Right lobe of liver (tissue), 6 donors: ENCODE measurements around the gene ZNF189. TPM values are rescaled to one million over a fixed set of nuclear protein-coding genes. Genes with fewer than 3 reads are reported as not detected.

Experiments
- ATAC-seq, 4 donors: fragments of 200-7000 bp; cut with Tn5 transposase; one replicate each; pipeline ENCODE4 v1.9.1; 2020; ENCODE audit warnings: mild to moderate bottlenecking in 4 of 4, moderate library complexity in 4 of 4
- DNase-seq, 3 donors: peaks; one replicate each; pipeline ENCODE4 v3.0.0-alpha.2; 2020
- H3K27ac ChIP-seq, 3 donors: fragments of 200-600 bp; one replicate each; pipeline ENCODE4 v1.8.0; 2022
- H3K27me3 ChIP-seq, 2 donors: fragments of 200-600 bp; one replicate each; pipeline ENCODE4 v1.8.0; 2022
- H3K36me3 ChIP-seq, 4 donors: fragments of 200-600 bp; sonication (generic) in 1 of 4; one replicate each; pipeline versions ENCODE4 v1.5.1 to v1.8.0; 2017 to 2022; ENCODE audit warnings: control low read depth in 1 of 4
- H3K4me1 ChIP-seq, 4 donors: fragments of 200-600 bp; sonication (generic) in 1 of 4; one replicate each; pipeline versions ENCODE4 v1.5.1 to v1.8.0; 2017 to 2022; ENCODE audit warnings: control low read depth in 1 of 4
- H3K4me3 ChIP-seq, 3 donors: fragments of 200-600 bp; one replicate each; pipeline ENCODE4 v1.8.0; 2022
- H3K9me3 ChIP-seq, 4 donors: fragments of 200-600 bp; sonication (generic) in 1 of 4; one replicate each; pipeline versions ENCODE4 v1.5.1 to v1.8.0; 2017 to 2022; ENCODE audit warnings: control low read depth in 1 of 4
- CTCF ChIP-seq, 4 donors: fragments of 200-600 bp in 3 of 4; fragments of 450-650 bp in 1 of 4; IDR thresholded peaks; one replicate each; pipeline versions ENCODE4 v1.5.1 to v1.8.0; 2016 to 2022; ENCODE audit warnings: antibody characterized with exemption in 4 of 4, mild to moderate bottlenecking in 2 of 4
- POLR2A ChIP-seq: fragments of 450-650 bp; IDR thresholded peaks from one replicate; pipeline ENCODE4 v1.6.1; 2017; ENCODE audit warnings: antibody characterized with exemption, mild to moderate bottlenecking
- WGBS: methylation state at CpG from one replicate; pipeline ENCODE4 v1.1.6; 2018; ENCODE audit warnings: low coverage, low lambda C conversion rate; ENCODE audit not compliant: insufficient coverage; ENCODE audit errors: missing lambda C conversion rate; 5-methylcytosine and 5-hydroxymethylcytosine counted together
- intact Hi-C, 2 donors: fragments of 100-400 bp; cut with DNase I; formaldehyde crosslinking; loops; one replicate each; pipeline versions ENCODE4 v1.11.2 to v1.14.1; 2022
- total RNA-seq, 6 experiments: library from RNA; depleted of rRNA in 2 of 6; stranded (reverse); fragments of >200 nt in 2 of 6; fragmentation: NEBNext Ultra II Directional in 3 of 6; extraction: Animal tissue kit (Norgen Biotek cat#: 25700) in 3 of 6; gene quantifications; one replicate each; pipeline versions ENCODE4 v1.1.0 to v1.2.4, GENCODE V29; 2016 to 2023
- donor health status: DM: no; HTN: yes; CAD: no.
- donor health status: DM: no; HTN: no; CAD: no.
- donor health status: DM: no; HTN: no; CAD: no.
- donor health status: DM: no; HTN: yes; CAD: no.
- donor health status: DM: no; HTN: yes; CAD: no.

Gene ZNF189
- total RNA-seq, 6 experiments from 2014 or later, result 5.7 to 9.7 (median 8.2) TPM

GRCh38 chr9:101429736-101430135 is 31.1 kb downstream of the ZNF189 start:
- 60% methylated on average over 2 of the region's 7 CpGs for WGBS
- intact Hi-C loops, result no loop called here
- Histone ChIP-seq H3K27ac (peak overlapping the region in 2 of 3 donors; percentile 3 to 26), H3K4me3 (no peak overlapping the region), H3K27me3 (no peaks in the 10 kb centered on the region), H3K36me3 (peaks cover 11 to 96% (median 46%) of the 10 kb centered on the region in 4 donors), H3K9me3 (no peaks in the 10 kb centered on the region), H3K4me1 (peaks cover 0 to 67% (median 31%) of the 10 kb centered on the region in 4 donors)
- DNase-seq, result peak in 2 of 3 donors; percentile 55 to 60
- ATAC-seq, result peak in 3 of 4 donors; percentile 0 to 10 (median 4)
- TF ChIP-seq CTCF (IDR thresholded peaks at IDR 0.05) (no peak), POLR2A (no peak)

GRCh38 chr9:101432171-101432570 is 33.5 kb downstream of the ZNF189 start:
- ATAC-seq (no peak), DNase-seq (no peak)
- Histone ChIP-seq H3K9me3 (no peaks in the 10 kb centered on the region), H3K27ac (peak overlapping the region; percentile 84 to 99 (median 95)), H3K4me1 (peaks cover 0 to 53% (median 21%) of the 10 kb centered on the region in 4 donors), H3K4me3 (peak overlapping the region; percentile 35 to 76 (median 67)), H3K27me3 (no peaks in the 10 kb centered on the region), H3K36me3 (peaks cover 6 to 76% (median 34%) of the 10 kb centered on the region in 4 donors)
- no peak for TF ChIP-seq POLR2A
- TF ChIP-seq CTCF (IDR thresholded peaks at IDR 0.05), result no peak
- intact Hi-C loops, result no loop called here

GRCh38 chr9:101432740-101433139 is 34.1 kb downstream of the ZNF189 start:
- Histone ChIP-seq H3K27me3 (no peaks in the 10 kb centered on the region), H3K4me3 (peak overlapping the region; percentile 35 to 76 (median 67)), H3K27ac (peak overlapping the region; percentile 84 to 99 (median 95)), H3K9me3 (no peaks in the 10 kb centered on the region), H3K4me1 (peaks cover 0 to 52% (median 18%) of the 10 kb centered on the region in 4 donors), H3K36me3 (peaks cover 6 to 70% (median 31%) of the 10 kb centered on the region in 4 donors)
- ATAC-seq, result no peak
- no peak for TF ChIP-seq CTCF (IDR thresholded peaks at IDR 0.05)
- DNase-seq, result no peak
- intact Hi-C loops, result no loop called here
- WGBS, result 42% methylated on average over 1 of the region's 1 CpG

- Histone ChIP-seq H3K9me3 (no peaks in the 10 kb centered on the region), H3K36me3 (peaks cover 6 to 65% (median 29%) of the 10 kb centered on the region in 4 donors), H3K4me3 (peak overlapping the region; percentile 35 to 76 (median 67)), H3K27ac (peak overlapping the region; percentile 84 to 99 (median 95)), H3K4me1 (peaks cover 0 to 49% (median 17%) of the 10 kb centered on the region in 4 donors), H3K27me3 (no peaks in the 10 kb centered on the region)
- DNase-seq (no peak), ATAC-seq (peak in 3 of 4 donors; percentile 5 to 65 (median 39))
- TF ChIP-seq POLR2A, result peak; percentile 72
- TF ChIP-seq CTCF (IDR thresholded peaks at IDR 0.05), result peak in 1 of 4 donors; percentile 11
- 29% methylated on average over 3 of the region's 3 CpGs for WGBS
- intact Hi-C loops, result no loop called here
Observed at GRCh38 chr9:101433229-101433628, 34.6 kb downstream of the ZNF189 start.
